GM18507 (cell line): Measurements from ENCODE around the gene ATP9B.
"Not testable (repeated sequence)": the region's sequence is repeated elsewhere in the genome, so short reads cannot be mapped to it uniquely, and the experiment has no call there.

Experiments
- DNase-seq: peaks from one replicate; pipeline ENCODE4 v3.0.0; 2011; ENCODE audit warnings: low read depth; ENCODE audit not compliant: insufficient read length; ENCODE audit errors: extremely low spot score
- FAIRE-seq: peaks from 2 replicates; lab custom pipeline; 2011; peaks lifted over from hg19 to GRCh38; lab: Jason Lieb, UNC

ATP9B gene

GRCh38 chr18:79314838-79315388 is 245.7 kb downstream of the ATP9B start:
- FAIRE-seq (no peak), DNase-seq (no peak)

- no peak for FAIRE-seq
- no peak for DNase-seq
Observed at GRCh38 chr18:79315596-79315995, 246.4 kb downstream of the ATP9B start.

GRCh38 chr18:79317703-79318102 is 248.5 kb downstream of the ATP9B start:
- DNase-seq: no peak

GRCh38 chr18:79318142-79318673 is 249.0 kb downstream of the ATP9B start:
- no peak for FAIRE-seq

More at GRCh38 chr18:79317703-79318102, 248.5 kb downstream of the ATP9B start:
- FAIRE-seq: no peak

GRCh38 chr18:79320216-79320850 is 251.1 kb downstream of the ATP9B start:
- FAIRE-seq (no peak), DNase-seq (no peak)

More at GRCh38 chr18:79318142-79318673, 249.0 kb downstream of the ATP9B start:
- DNase-seq: no peak

GRCh38 chr18:79321625-79322405 is 252.6 kb downstream of the ATP9B start:
- no peak for FAIRE-seq

GRCh38 chr18:79322441-79322840 is 253.2 kb downstream of the ATP9B start:
- FAIRE-seq (no peak), DNase-seq (no peak)

More at GRCh38 chr18:79321625-79322405, 252.6 kb downstream of the ATP9B start:
- no peak for DNase-seq

- DNase-seq (no peak), FAIRE-seq (no peak)
Observed at GRCh38 chr18:79323471-79323870, 254.3 kb downstream of the ATP9B start.

GRCh38 chr18:79326413-79327198 is 257.4 kb downstream of the ATP9B start:
- DNase-seq (no peak), FAIRE-seq (no peak)

GRCh38 chr18:79327199-79327721 is 258.1 kb downstream of the ATP9B start:
- DNase-seq (no peak), FAIRE-seq (no peak)

- not testable (repeated sequence) for DNase-seq, FAIRE-seq
Observed at GRCh38 chr18:79327915-79328314, 258.7 kb downstream of the ATP9B start.

GRCh38 chr18:79328887-79329286 is 259.7 kb downstream of the ATP9B start:
- no peak for FAIRE-seq
- DNase-seq: no peak

GRCh38 chr18:79329786-79330185 is 260.6 kb downstream of the ATP9B start:
- DNase-seq (no peak), FAIRE-seq (no peak)

GRCh38 chr18:79332646-79333045 is 263.5 kb downstream of the ATP9B start:
- FAIRE-seq (no peak), DNase-seq (no peak)

- FAIRE-seq (no peak), DNase-seq (no peak)
Observed at GRCh38 chr18:79333046-79333445, 263.9 kb downstream of the ATP9B start.

GRCh38 chr18:79334496-79335233 is 265.5 kb downstream of the ATP9B start:
- no peak for FAIRE-seq

GRCh38 chr18:79335833-79336360 is 266.7 kb downstream of the ATP9B start:
- no peak for FAIRE-seq

More at GRCh38 chr18:79334496-79335233, 265.5 kb downstream of the ATP9B start:
- no peak for DNase-seq

GRCh38 chr18:79336556-79337142 is 267.5 kb downstream of the ATP9B start:
- FAIRE-seq: no peak
- no peak for DNase-seq

More at GRCh38 chr18:79335833-79336360, 266.7 kb downstream of the ATP9B start:
- no peak for DNase-seq
